Activated CD4-positive, alpha-beta T cell treated with anti-CD3 and anti-CD28 coated beads, Interleukin-2, amount 50 U/mL, for 48 hours (primary cell): Measurements from ENCODE around the gene GALNT9.

ENCODE experiments used
- DNase-seq, 2 experiments: peaks; one replicate each; pipeline ENCODE4 v3.0.0-alpha.2; 2020

GALNT9 gene

DNA sequence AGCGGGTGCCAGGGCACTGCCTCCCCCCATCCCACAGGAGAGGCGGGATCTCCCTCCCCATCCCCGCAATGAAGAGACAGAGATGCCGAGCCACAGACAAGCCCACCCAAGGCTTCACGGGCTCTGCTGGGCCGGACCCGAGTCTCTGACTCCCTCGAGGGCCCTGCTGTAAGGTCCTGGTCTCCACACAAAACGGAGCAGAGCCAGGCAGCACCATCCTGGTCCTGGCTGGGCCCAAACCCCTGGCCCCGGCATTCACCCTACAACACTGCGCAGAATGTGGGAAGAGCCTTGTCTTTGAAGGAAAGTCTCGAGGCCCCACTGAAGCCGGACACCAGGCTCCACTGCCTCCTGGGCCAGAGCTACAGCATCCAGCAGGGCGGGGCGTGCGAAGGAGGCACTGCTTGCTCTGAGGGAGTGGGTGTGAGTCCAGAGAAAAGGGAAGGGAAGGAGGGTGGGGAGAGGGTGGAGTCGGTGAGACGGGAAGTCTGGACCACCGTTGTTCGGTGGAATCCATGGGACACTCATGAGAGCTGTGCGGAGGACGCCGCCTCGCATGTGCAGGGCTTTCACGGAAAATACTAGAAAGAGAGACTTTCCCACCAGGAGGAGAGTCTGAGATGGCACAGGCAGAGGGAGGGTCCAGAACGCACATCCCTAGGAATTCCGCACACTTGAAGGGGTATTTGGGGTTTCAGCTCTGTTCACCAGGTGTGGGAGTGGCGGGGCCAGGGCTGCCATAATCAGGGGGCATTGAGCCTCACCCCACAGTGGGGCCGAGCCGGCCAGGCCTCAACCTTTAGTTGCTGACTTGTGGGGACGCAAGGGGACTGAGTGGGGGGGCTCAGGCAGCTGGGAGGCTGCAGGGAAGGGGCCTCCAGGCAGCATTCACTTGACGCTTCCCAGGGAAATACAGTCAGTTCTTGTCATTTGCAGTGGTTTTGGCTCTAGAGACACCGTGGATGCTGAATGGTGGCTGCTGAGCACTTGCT, 36.8 kb downstream of the GALNT9 start:
- DNase-seq = no peak

DNA sequence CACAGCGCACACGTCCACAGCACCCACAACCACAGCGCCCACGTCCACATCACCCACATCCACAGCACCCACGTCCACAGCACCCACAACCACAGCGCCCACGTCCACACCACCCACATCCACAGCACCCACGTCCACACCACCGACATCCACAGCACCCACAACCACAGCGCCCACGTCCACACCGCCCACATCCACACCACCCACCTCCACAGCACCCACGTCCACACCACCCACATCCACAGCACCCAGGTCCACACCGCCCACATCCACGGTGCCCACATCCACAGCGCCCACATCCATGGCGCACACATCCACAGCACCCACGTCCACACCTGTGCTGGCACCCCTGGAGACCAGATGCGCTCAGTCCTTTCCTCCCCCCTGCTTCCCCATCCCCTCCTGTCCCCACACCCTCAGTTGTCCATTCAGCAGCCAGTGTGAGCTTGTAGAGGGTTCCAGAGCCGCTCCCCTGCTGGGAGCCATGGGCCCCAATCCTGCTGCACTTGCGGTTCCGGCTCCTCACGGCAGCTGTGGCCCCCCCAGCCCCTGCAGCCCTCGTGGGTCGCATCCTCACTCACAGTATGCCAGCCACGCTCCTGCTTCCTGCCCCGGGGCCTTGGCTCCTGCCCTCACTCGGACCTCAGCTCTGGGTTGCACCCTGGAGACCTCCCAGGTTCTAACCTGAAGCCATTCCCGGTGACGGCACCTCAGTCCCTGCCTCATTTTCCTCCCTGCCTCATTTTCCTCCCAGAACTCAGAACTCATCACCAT, 37.8 kb downstream of the GALNT9 start:
- DNase-seq = no peak

DNA sequence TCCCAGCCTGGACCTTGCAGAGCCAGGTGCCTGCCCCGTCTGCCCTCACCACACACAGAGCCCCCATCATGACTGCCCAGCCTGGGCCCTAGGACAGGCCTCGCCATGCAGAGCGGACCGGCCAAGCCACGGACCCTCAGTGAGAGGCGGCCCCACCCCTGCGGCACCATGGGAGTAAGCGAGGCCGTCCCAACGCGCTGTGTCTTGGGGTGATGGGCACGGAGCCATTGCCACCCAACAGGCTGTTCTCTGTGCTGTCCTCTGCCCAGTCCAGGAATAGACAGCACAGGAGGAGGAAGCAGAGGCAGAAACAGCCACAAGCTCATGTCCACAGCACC, 39.2 kb downstream of the GALNT9 start:
- DNase-seq = no peak

DNA sequence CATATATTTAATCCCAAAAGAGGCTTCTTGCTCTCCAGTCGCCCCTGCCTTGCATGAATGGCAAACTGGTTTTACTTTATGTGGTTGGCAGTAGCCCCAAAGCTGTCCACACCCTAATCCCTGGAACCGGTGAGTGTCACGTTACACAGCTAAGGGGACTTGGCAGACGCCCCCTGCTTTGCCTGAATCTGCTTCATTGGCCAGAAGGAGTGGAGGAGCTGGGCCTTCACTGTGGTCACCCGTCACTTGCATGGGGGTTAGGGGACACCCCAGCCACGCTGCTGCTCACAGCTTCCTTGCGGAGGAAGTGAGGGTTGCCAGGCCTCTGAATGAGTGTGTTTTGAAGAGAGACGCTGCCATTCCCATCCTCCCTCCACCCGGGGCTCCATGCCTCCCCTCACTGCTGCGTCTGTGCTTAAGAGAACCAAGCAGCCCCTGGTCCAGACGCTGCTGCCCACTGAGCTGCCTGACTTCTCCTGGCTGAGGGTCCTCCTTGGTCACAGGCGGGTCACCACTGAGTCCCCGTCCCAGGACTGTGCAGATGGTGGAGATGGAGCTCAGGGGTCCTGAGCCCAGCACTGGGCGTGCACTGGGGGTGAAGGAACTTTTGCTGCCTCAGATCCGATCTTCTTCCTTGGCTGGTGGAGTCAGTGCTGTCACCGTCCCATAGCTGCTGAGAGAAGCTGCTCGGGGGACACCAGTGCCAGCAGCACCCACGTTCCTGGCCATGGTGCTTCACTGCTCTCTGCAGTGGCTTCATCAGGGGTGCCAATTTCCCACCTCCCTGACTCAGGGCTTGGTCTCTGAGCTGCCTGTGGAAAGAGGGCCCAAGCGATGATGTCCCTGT, 39.8 kb downstream of the GALNT9 start:
- no peak for DNase-seq

DNA sequence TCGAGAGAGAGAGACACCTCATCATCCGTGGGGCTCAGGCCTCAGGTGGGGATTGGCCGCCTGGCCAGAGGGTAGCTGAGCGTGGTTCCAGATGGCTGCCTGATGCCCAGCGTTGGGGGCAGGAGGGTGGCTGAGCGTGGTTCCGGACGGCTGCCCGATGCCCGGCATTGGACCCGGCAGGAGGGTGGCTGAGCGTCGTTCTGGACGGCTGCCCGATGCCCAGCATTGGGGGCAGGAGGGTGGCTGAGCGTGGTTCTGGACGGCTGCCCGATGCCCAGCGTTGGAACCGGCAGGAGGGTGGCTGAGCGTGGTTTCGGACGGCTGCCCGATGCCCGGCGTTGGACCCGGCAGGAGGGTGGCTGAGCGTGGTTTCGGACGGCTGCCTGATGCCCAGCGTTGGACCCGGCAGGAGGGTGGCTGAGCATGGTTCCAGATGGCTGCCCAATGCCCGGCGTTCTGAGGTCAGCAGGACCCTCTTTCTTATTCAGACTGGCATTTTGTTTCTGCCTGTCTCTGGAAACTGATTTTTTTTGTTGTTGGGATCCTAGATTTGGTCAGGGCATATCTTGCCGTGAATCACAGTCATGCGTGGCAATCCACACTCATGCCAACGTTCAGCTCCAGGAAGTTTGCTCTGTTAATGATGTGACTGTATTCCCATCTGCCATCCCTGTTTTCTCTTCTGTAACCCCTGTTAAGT, 40.7 kb downstream of the GALNT9 start:
- no peak for DNase-seq

DNA sequence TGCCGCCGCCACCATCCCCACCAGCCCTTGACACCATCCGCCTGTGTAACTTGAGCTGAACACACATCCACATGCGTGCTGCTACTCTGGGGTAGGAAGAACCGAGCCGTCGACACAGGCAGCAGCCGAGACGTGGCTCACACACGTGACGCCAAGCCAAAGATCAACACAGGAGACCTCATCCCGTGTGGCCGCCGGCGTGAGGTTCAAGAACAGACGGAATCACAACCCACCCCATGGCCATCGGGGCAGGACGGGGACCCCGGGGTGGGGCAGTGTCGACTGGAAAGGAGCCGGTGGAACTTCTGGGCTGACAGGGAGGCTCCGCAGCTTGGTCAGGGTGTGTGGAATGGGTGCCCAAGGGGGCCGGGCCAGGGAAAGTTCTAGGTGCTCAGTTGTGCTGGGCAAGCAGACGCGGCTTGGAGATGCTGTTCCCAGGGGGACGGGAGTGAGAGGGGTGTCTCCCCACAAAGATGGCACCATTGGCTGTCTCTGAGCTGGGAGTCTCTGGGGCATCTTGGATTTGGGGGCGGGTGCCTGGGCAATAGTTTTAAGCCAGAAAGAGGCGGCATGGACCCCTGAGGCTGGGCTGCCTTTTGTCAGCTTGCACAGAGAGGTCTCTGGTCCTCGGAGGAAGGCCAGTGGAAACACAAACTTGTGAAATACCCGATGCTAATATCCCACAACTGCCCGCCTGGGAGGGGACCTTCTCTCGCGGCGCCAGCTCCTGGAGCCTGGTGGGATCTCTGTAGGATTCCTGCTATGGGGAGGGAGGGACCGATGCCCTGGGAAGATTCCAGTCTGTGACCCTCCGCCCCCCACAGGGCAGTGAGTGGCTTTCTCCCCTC, 41.8 kb downstream of the GALNT9 start:
- DNase-seq = no peak

DNA sequence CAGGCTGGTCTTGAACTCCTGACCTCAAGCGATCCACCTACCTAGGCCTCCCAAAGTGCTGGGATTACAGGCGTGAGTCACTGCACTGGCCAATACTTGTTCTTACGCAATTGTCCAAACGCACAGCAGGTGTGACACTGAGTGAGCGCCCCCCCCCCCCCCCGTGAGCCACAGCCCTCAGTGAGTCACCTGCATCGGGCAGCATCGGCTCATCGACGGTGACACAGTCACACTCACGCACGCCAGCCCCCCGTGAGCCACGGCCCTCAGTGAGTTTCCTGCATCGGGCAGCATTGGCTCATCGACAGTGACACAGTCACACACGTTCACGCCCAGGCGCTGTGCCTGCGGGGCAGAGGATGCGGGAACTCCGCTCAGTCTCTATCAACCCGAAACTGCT, 42.5 kb downstream of the GALNT9 start:
- DNase-seq = no peak

DNA sequence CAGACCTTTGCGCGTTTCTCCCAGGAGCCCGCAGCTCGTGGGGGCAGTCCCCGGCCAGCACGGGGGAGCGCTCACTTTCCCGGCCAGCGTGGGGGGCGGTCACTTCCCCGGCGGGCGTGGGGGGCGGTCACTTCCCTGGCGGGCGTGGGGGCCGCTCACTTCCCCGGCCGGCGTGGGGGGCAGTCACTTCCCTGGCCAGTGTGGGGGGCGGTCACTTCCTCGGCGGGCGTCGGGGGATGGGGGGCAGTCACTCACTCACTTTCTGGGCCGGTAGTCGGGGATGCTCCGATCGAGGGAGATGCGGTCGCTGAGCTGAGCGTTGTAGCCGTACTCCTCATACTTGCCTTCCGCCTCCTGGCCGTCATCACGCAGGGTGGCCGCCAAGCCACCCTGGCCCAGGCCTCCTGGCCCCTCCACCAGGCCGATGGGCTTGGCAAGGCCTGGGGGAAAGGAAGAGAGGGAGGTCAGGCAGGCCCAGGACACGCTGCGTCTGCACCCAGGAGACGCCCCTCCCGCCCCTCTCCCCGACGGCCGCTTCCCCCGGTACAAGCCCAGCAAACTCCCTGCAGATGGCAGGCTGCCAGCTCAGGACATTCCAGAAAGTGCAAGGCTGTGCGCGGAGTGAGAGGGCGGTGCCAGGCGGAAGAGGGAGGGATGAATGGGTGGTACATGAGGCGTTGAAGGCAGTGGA, 43.3 kb downstream of the GALNT9 start:
- no peak for DNase-seq

DNA sequence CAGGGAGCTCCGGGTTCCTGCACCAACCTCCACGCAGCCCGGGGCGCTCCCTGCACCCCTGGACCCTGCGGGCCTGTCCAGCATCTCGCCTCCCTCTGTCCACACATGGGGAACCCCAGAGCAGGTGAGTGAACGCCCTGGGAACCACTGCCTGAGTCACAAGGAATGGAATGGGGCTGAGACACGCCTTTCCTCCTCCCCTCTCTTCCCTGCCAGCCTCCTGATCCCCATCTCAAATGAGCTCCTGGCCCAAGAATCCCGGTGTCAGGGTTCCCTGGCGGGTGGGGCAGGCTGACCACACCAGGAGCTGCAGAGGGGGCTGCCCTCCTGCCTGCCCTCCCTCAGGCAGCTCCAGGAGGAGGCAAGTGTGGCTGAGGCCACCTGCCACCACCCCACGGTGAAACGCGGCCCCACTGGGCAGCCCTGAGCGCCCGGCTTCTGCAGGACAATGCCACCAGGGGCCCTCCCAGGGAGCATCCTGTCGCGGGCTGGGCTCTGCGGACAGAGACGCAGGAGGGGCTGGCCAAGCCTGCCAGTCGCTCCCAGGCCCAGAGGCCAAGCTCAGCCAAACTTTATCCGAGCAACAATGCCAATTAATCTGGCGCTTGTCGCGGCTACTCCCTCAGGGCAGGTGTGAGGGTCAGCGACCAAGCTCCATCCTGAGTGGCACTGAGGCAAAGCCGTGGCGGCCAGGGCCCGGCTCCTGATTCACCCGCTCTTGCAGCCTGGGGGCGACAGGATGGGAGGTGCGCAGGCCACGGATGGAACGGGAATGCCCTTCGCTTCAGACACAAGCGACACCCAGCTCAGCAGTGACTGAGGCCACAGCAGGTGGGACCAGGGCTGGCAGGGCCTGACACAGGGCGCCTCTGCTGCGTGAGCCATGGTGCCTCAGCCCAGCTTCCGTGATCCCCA, 44.3 kb downstream of the GALNT9 start:
- DNase-seq = no peak

DNA sequence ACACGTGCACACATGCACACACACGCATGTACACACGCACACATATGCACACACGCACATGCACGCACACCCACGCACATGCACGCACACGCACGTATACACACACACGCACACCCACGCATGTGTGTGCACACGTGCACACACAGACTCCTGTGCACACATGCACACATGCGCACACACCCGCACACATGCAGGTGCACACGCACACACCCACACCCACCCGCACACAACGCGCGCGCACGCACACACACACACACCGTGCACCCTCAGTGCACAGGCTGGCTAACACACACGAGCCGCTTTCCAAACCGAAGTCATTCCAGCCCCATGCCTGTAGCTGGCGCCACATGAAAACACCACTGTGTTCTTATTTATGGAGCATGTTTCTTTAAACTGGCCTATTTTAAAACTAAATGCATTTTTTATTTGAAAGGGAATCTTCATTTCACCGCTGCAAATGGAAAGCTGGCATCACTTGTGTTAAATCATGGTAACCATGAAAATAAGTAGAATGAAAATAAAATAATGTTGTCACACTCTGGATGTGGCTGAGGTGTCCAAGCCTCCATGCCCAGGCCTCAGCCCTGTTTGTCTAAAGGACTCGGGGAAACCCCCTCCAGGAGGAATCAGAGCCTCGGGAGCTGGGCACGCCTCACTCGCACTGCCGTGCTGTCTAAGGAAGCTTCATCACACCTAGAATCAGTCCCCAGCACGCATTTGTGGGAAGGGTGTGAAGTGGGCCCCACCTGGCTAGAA, 45.1 kb downstream of the GALNT9 start:
- DNase-seq = no peak

DNA sequence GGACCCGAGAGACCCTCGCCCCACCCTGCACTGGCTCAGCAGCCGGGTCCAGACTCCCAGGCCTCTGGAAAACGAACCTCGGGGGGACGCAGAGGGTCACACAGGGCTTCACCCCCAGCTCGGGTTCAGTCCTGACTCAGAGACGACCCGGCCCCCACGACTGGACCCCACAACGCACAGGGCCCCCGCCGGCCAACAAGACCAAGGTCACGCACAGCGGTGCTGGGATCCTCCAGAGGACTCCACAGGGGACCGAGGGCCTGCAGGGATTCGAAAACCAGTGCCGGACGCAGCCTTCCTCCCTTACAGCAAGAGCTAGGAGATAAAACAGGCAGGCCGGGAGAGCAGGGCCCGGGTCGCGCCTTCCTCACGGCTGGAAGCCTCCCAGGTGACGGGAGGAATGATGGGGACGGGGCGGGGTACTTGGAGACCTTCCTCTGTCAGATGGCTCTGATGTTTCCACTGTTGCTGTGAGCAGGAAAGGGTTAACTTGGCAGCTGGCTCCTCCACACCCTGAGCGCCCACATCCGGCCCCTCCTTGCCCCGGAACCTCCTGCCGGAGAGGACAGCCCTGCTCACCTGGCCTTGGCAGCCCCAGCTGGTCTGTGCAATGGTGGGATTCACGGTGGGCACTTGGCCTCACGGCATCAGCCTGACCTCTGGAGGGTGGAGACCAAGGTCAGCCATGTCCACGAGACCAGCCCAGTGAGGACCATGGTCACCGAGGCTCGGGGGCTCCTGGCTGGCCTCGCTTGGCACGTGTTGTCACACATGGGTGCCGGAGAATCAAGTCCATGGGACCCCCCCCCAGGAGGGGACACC, 46.2 kb downstream of the GALNT9 start:
- DNase-seq = no peak

DNA sequence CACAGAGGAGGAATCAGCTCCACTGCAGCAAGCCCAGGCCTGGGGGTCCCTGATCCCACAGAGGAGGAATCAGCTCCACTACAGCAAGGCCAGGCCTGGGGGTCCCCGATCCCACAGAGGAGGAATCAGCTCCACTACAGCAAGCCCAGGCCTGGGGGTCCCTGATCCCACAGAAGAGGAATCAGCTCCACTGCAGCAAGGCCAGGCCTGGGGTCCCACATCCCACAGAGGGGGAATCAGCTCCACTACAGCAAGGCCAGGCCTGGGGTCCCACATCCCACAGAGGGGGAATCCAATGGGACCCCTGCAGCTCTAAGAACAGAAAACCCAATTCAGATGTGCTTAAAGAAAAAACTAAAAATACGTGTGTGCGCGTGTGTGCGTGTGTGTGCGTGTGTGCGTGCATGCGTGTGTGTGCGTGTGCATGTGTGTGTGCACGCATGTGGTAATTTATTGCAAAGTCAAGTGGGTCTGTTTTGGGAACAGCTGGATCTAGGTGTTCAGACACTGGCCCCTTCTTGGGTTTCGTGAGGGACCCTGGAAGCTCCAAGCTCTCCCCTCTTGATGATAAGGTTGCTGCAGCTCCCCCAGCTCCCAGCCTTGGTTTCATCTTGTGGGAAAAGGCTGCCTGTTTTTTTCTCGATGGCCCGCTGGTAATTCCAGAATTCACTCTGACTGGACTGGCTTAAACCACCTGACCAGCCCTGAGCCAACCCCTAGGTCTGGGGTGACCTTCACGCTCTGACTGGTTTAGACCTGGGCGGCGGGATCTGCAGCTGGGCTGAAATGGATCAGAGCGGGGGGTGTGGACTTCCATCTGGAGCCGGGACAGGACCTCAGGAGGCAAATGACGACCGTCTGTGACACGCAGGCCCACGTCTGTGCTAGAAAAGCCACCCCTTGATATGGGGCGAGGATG, 47.1 kb downstream of the GALNT9 start:
- DNase-seq = no peak

DNA sequence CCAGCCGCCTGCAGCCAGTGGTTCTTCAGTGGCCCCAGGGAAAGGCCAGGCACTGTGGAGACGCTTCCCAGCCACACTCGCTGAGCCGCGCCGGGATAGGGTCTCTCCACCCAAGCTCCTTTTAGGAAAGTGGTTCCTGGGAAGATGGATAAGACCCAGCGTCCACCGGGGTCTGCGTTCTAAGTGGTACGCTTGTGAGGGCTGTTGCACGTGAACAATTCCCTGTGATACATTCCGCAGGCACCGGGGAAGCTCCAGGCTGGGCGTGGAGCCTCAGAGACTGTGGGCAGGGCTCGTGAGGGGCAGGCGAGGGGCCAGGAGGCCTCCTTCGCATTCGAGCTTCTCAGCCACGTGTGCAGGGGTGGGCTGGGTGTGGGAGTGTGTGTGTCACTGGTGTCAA, 48.4 kb downstream of the GALNT9 start:
- DNase-seq = no peak

DNA sequence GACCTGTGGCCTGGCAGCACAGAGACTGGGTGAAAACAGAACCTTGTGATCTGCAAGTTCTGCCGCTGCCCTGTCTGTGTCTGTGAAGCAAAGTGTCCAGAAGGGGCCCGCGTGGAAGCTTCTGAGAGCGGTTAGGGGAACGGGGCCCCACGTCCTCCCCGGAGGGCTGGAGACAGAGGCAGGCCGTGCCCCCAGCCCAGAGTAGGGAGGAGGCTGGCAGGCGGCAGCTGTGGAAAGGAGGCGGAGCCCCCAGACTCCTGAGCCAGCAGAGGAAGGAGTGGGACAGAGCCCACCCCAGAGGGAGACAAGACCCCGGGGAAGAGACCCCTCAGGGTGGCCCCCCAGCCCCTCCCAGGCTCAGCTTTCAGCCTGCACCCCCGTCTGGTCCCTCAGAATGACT, 49.0 kb downstream of the GALNT9 start:
- no peak for DNase-seq

DNA sequence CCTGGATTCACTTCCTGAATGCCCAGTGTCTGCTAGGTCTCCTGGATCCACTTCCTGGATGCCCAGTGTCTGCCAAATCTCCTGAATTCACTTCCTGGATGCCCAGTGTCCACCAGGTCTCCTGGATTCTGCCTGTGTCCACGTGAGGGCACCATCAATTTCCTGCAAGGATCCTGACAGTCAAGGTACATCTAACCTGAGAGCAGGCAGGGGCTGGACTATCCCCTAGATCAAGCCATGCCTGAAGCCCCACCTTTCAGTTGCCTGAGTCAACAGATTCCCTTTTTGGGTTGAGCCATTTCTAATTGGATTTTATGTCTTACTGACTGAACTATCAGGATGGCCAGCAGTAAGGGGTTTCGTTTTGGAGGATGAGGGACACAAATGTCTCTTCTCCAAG, 49.5 kb downstream of the GALNT9 start:
- DNase-seq = no peak

DNA sequence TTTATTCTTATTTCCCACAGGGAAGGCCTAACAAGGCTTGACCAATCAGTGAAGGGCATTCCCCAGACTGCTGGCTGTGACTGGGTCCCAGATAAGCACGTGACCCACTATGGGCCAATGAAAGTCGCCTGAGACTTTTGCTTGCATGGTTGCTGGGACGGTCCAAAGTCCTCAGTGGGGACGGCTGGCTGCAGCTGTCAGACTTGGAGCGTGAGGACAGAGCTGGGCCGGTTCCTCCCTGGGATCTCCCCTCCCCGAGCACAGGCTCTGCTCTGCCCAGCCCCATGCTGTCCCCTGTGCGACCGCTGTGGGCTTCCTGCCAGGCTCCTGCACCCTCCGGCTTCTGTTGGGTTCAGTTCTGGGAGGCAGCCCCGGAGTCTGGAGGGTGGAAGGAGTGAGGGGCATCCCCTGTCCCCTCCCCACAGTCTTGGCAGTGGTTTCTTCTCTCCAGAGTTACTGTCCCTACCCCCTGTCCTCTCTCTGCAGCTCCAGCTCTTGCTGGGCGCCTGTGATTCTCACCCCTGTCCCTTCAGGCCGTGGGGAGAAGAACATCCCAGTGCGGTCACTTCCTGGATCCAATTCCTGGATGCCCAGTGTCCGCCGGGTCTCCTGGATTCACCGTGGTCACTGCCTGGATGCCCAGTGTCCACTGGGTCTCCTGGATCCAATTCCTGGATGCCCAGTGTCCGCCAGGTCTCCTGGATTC, 50.1 kb downstream of the GALNT9 start:
- DNase-seq = no peak
